HG03064 (cell line): ENCODE data around the gene NISCH.

Experiments
- ATAC-seq: cut with Tn5 transposase; IDR thresholded peaks from one replicate; pipeline ENCODE4 v1.9.1; 2021; ENCODE audit warnings: low read depth; ENCODE audit not compliant: unreplicated experiment

The NISCH gene

DNA sequence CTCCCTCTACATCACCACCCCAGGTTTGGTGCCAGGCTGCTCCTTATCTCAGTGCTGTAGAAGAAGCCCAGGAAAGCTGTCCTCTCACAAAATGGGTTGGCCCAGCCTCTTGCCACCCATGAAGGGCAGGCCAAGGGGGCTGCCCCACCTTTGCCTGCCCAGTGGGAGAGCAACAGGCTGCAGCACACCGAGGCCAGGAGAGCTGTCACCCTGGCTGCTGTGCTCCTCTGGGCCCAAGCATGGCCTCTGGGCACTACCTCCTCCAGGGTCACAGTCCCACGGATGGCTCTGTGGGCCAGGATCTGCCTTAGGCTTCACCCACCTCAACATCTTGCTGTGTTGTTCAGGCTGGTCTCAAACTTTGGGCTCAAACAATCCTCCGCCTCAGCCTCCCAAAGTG is 33.3 kb downstream of the NISCH start:
- ATAC-seq: no peak

DNA sequence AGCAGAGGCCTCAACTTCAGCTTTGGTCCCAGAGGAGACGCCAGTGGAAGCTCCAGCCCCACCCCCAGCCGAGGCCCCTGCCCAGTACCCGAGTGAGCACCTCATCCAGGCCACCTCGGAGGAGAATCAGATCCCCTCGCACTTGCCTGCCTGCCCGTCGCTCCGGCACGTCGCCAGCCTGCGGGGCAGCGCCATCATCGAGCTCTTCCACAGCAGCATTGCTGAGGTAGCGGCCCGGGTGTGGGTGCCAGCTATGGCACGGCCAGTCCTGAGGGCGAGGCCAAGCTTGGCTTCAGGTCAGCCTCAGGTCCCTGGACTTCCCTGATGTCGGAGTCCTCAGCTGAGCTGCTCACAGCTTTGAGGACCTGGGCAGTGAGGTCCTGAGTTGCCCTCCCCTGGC is 34.0 kb downstream of the NISCH start:
- no peak for ATAC-seq

DNA sequence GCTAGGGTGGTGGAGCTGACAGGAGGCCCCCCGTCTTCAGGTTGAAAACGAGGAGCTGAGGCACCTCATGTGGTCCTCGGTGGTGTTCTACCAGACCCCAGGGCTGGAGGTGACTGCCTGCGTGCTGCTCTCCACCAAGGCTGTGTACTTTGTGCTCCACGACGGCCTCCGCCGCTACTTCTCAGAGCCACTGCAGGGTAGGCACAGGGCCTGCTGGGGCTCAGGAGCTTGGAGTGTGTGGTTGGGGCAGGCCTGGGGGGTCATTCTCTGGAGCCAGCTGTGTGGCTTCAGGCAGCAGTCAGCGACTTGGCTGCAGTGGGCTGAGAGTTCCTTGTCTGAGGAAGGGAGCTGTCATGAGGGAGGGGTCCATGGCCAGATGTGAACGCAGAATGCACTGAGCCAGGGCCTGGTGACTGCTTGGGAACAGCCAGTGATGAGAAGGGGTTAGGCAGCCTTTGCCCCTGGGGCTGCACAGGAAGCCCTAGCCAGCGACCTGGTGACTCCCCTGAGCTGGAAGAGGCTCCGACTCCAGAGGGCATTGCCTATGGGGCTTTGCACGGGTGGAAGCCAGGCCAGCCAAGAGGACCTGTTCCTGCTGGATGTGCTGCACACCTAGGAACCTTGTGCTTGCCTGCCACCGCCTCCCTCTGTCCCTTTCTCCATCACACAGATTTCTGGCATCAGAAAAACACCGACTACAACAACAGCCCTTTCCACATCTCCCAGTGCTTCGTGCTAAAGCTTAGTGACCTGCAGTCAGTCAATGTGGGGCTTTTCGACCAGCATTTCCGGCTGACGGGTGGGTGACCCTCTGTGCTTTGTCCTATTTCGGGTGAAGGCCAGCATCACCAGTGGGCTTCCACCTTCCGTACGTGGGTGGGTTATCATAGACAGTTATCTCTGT is 34.9 kb downstream of the NISCH start:
- no peak for ATAC-seq

DNA sequence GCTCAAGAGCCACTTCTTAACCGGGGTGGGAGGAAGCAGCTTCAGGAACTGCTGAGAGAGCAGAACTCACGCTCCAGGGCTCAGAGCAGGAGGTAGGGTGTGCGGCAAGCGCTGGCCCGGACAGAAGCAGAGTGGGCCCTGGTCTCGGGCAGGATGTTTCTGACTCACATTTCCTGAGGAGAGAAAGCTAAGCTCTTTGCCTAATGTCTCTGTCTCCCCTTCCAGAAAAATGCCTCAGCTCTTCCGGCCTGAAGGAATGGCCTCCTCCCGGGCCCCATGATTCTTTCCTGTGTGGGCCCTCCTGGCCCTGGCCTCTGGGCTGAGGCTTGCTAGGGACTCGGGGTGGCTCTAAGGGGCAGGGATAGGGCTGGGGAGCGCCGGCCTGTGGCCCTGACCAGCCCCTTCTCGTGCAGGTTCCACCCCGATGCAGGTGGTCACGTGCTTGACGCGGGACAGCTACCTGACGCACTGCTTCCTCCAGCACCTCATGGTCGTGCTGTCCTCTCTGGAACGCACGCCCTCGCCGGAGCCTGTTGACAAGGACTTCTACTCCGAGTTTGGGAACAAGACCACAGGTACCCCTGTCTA is 35.6 kb downstream of the NISCH start:
- no peak for ATAC-seq

DNA sequence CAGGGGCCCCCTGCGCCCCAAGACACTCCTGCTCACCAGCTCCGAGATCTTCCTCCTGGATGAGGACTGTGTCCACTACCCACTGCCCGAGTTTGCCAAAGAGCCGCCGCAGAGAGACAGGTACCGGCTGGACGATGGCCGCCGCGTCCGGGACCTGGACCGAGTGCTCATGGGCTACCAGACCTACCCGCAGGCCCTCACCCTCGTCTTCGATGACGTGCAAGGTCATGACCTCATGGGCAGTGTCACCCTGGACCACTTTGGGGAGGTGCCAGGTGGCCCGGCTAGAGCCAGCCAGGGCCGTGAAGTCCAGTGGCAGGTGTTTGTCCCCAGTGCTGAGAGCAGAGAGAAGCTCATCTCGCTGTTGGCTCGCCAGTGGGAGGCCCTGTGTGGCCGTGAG is 36.7 kb downstream of the NISCH start:
- ATAC-seq: no peak

DNA sequence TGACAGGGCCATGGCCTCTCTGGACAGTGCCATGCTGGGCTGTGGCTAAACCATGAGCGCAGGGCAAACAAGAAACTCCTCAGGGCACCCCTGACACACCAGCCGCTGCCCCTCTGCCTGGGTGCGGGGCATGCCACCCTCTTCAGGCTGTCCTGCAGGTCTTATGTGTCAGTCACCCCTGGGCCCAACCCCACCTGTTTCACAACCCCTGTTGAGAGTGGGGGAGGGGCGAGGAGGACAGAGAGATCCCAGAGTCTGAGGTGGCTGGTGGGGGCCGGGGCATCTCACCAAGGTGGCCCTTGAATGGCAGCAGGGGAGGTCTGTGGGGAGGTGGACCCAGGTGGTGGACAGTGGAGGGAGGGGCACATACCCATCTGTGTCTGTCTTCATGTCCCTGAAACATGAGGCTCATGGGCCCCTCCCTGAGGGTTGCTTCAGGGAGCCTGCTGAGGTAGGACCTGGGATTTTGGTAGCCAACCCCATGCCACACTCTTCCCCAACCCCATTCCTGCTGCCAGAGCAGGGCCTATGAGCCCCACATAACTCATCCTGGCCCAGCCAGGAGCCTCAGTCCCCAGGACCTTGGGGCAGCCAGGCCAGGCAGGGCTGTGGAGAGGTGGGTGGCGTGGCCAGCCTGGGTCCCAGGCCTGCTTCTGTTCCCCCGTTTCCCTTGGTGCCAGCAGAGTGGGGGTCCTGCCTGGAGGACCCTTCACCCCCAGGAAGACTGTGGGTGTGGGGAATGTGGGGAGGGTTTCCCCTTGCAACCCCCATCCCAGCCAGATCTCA is 38.0 kb downstream of the NISCH start:
- no peak for ATAC-seq

DNA sequence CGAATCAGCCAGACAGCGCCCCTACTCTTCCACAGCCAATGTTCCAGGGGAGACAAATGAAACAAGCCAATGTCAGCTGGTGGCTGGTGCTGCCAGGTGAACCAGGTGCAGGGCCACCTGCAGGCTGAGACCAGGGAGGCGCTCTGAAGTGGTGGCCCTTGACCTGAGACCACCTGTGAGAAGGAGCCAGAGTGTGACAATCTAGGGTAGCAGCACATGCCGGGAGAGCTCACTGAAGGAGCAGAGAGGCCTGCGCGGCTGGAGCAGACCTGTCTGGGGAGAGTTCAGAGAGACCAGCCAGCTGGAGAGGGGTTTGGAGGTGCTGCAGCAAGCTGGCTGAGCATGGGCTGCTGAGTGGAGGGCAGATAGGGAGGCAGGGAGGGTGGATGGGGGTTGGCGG is 39.0 kb downstream of the NISCH start:
- ATAC-seq: no peak

DNA sequence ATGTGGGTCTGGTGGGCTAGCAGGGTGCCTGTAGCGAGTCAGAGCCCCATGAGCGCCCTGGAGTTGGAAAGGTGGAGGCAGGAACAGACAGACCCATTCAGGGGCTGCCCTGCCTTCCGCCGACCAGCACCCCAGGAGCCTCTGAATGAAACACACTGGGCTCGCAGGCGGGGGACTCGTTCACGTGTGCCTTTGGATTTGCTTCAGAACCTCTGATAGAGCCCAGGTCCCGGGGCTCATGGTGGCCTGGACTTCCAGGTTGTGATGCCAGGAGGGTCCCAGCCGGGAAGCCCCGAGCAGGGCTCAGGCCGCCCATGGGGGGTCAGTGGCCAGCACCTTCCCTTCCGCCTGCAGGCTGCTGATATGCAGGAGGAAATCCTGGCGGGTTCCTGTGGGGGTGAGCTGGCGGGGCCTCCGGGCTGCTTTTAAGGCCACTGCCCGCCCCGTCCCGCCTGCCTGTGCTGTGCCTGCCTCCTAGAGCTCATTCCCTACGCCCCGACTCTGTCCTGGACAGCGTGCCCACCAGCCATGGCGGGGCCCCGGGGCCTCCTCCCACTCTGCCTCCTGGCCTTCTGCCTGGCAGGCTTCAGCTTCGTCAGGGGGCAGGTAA is 39.6 kb downstream of the NISCH start, which contains the start of gene STAB1:
STAB1 (plus strand) TSS at position 453 of the 610 bp plus-strand sequence; CDS start at position 529, 76 bp downstream.
- ATAC-seq: no peak

DNA sequence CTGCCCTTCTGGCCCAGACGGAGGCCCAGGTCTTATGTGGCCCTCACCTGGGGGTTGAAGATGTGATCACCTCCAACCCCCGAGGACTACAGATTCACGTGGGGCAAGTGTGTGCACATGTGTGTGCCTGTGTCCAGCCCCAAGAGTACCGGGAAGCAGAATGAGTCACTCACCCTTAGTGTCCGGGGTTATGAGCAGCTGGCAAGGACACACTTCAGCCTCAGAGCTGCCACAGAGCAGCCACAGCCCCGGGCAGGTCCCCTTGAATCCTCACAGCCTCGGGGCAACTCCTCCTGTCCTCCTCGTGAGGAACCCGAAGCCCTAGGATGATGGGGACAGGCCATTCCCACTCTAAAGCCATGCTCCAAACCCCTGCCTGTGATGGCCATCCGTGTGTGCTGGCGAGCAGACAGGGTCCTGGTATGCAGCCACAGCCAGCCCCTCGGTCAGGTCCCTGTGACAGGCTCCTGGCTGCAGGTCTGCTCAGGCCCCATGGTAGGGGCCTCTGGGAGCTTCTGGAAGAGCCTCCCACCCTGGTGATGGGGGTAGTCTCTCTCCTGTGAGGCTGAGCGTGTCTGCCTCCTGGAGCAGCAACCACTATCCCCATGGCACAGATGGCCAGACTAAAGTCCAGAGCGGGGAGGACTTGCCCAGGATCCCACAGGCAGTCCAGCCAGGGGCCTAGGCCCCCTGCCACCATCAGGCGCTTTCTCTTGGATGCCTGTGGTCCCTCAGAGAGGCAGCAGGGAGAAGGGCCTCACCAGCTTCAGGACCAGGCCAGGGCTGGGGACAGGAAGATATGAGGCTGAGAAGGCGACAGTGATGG is 40.6 kb downstream of the NISCH start:
- no peak for ATAC-seq

DNA sequence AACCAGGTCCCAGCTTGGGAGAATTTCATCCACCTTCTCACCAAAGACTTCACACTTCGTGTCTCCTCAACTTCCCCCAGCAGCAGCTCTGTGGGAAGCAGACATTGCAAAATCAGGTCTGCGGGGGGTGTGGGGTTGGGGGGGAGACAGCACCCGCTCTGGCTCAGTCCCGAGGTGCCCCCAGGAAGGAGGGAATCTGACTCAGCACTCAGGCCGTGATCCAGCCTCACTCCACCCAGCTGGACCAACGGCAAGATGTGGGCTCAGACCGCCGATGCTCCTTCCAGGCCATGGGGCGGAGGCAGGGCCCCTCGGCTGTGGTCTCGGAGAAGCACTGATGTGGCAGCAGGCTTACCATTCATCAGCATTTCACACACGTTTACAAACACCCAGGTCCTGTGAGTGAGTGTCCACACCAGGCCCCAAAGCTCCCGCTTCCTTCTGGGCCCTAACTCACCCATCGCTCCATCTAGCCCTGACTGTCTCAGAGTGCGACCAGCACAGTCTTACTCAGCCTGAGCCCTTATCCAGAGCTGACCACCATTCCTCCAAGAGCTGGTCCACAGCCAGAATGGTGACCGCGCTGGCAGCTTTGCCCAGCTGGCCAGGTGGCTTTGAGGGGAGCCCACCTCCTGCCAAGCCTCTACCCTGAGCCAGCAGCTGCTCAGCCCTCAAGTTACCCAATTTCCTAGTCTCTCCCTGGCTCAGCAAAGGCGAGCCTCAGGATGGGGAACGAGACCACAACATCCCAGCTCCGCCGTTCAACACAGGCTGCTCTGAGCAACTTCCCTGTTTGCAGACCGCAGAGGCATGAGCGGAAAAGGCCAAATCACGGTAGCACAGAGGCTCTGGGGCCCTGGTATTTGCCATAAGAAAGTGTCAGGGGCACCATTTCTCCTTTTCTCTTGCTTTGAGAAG is 43.0 kb downstream of the NISCH start:
- no peak for ATAC-seq

DNA sequence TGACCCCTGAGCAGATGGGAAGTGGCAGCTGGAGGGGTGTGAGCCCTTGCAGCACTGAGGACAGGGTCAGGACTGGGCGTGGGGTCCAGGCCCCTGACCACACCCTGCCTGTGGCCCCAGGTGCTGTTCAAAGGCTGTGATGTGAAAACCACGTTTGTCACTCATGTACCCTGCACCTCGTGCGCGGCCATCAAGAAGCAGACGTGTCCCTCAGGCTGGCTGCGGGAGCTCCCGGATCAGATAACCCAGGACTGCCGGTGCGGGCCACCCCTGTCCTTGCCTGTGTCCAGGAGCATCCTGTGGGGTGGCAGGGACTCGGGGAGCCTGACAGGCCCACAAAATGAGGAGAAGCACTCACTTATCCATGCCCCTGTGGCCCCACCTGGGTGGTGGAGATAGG is 45.6 kb downstream of the NISCH start:
- ATAC-seq: no peak

DNA sequence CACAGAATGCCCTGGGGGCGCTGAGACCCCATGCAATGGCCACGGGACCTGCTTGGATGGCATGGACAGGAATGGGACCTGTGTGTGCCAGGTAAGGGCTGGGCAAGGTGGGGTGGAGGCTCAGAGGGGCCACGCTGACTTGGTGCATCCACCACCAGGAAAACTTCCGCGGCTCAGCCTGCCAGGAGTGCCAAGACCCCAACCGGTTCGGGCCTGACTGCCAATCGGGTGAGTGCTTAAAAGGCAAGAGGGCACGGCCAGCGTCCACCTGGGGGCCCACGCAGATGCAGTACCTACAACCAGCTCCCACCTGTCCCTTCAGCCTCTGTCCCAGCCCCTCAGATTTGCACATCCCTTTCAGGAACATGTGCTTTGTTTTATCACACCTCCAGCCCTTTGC is 46.6 kb downstream of the NISCH start:
- no peak for ATAC-seq

DNA sequence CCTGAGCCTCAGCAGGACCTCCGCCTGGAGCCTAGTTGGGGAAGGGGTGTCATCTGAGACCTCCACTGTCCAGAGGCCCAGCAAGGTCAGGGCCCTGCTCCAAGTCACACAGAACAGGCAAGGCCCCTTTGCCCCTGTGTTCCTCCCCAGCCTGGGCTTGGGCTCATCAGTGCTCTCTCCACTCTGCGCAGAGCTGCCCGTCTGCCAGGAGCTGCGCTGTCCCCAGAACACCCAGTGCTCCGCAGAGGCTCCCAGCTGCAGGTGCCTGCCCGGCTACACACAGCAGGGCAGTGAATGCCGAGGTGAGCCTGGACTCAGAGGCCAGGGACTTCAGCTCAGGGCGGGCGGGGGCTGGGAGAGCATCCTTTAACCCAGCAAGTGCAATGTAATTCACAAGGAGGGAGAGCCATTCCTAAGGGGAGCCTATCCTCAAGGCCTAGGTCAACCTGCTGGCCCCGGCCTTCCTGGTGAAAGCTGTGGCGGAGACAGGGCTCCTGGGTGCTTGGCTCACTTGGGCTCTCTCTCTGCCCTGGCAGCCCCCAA is 47.5 kb downstream of the NISCH start:
- no peak for ATAC-seq

DNA sequence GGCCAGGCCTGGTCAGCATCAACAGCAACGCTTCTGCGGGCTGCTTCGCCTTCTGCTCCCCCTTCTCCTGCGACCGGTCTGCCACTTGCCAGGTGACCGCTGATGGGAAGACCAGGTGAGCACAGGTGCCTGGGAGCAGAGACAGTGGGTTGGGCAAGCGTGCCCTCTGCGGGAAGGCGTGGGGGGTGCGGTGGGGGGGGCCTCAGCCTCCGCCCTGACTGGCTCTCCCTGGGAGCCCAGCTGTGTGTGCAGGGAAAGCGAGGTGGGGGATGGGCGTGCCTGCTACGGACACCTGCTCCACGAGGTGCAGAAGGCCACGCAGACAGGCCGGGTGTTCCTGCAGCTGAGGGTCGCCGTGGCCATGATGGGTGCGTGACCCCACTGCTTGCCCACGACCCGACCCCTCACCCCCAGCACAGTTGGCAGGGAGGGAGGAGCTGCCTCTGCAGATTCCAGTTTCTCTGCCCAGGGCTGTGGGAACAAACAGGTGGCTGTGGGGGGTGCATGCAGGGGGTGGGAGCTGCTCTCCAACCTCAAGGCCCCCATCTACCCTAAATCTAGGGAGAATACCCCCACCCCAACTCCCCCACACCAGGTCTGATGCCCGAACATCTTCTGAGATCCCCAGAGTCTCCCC is 48.5 kb downstream of the NISCH start:
- ATAC-seq: no peak

DNA sequence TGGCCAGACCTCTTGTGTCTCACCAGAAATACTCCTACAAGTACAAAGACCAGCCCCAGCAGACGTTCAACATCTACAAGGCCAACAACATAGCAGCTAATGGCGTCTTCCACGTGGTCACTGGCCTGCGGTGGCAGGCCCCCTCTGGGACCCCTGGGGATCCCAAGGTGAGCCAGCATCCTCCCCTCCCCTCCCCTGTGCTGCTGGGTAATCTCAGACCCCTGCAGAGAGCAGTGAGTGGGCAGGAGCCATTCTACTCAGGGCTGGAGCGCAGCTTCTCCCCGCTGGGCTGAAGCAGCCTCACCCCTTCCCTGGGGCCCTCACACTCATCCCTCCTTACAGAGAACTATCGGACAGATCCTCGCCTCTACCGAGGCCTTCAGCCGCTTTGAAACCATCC is 49.6 kb downstream of the NISCH start:
- no peak for ATAC-seq

DNA sequence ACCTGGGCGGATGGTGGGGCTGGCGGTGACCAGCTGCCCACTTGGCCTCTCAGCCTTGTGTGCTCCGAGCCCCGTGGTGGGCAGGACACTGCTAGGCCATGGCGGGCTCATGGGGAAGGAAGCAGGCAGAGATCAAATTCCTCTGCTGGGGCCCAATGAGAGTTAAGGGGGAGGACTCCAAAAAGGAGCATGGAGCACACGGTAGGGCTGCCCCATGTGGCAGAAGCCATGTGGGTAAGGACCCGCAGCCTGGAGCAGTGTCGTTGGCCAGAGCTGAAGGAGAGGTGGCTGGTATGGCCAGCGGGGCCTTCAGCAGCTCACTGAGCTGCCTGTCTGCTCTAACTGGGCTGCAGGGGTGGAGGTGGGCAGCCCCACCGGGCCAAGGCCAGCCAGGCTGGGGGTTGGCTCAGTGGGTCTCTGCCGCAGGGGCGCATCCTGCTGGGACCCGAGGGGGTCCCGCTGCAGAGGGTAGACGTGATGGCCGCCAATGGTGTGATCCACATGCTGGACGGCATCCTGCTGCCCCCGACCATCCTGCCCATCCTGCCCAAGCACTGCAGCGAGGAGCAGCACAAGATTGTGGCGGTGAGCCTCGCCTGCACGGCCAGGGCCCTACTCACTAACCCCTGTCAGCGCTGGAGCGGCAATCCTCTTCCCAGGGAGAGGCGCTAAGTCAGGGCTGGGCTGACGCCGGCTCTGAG is 51.0 kb downstream of the NISCH start:
- no peak for ATAC-seq

DNA sequence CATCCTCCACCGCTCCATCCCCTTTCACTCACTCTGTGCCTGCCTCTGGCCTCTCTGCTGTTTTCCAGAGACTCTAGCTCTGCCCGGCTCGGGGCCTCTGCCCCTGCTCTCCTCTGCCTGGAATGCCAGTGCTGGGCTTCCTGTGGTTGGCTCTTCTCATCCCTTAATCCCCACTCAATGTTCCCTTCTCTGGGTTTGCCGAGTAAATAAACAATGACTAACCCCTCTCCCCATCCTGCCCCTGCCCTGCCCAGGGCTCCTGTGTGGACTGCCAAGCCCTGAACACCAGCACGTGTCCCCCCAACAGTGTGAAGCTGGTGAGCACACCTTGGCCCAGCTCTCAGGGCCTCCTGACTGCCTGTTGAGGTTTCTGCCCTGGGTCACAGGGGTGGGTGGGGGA is 52.0 kb downstream of the NISCH start:
- ATAC-seq: no peak
